Dermis blood vessel endothelial cell (primary cell): ENCODE results near the gene IGFL4. TPM values are rescaled to one million over a fixed set of nuclear protein-coding genes. Genes with fewer than 3 reads are reported as not detected.

ENCODE experiments used
- DNase-seq: peaks from one replicate; pipeline ENCODE4 v3.0.0; 2010
- total RNA-seq: library from RNA; depleted of rRNA; stranded (reverse); fragments of >200 nt; gene quantifications from 2 replicates; pipeline ENCODE4 v1.2.3, GENCODE V29; 2014

IGFL4 gene
- total RNA-seq, result not detected in 2 replicates

DNA sequence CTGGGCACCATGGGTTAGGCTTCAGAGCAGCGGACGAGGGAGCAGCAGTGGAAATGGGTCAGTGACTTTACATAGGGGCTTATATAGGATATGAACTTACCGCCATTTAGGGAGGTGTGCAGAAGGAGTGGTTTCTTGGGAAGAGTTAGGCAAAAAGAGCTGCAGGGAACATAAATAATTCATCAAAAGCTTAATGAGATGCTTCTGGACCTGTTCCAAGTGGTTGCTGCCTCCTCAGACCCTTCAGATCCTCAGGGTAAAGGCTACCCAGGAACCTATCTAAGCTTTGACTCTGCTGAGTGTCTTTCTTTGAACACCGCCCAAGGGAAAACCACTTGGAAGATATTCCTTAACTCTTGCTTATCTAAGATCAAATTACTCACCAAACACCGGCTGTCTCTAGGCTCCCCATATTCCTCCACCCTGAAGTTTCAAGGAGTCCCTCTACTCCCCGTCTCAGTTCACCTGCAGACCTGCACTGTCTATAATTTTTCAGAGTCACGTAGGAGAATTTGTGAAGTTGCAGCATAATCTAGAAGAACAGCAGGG is at the start of gene IGFL4:
Gene IGFL4 (minus strand): TSS at position 51 of the 549 bp plus-strand sequence. CDS start 40 bp downstream, at position 11.
- DNase-seq, result no peak

- DNase-seq, result no peak
Observed at GRCh38 chr19:46090444-46090843, 49.6 kb upstream of the IGFL4 start.

GRCh38 chr19:46089432-46089831 is 48.6 kb upstream of the IGFL4 start:
- DNase-seq, result no peak

DNA sequence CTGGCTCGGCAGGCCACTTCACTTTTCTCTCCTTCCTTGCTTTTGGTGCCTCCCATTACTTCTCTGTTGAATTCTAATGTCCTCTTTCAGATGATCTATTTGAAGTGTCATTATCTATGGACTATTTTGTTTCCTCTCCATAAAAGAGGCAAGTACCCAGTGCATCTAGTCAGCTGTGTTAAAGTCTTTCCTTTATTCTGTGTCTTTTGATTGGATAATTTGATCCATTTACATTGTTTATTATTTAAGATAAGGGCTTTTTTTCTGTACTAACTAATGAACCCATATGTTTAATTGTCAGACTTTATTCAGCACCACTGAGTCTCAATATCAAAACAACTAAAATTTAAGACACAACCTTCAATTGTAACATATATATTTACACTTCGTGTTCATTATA is 47.3 kb upstream of the IGFL4 start:
- no peak for DNase-seq

- DNase-seq, result no peak
Observed at GRCh38 chr19:46085888-46086287, 45.1 kb upstream of the IGFL4 start.

- no peak for DNase-seq
Observed at GRCh38 chr19:46082728-46083050, 41.9 kb upstream of the IGFL4 start.

- DNase-seq, result peak; percentile 72
Observed at GRCh38 chr19:46081928-46082727, 41.3 kb upstream of the IGFL4 start.

- DNase-seq, result peak; percentile 14
Observed at GRCh38 chr19:46080561-46080960, 39.8 kb upstream of the IGFL4 start.

GRCh38 chr19:46079576-46079975 is 38.8 kb upstream of the IGFL4 start:
- DNase-seq, result no peak

DNA sequence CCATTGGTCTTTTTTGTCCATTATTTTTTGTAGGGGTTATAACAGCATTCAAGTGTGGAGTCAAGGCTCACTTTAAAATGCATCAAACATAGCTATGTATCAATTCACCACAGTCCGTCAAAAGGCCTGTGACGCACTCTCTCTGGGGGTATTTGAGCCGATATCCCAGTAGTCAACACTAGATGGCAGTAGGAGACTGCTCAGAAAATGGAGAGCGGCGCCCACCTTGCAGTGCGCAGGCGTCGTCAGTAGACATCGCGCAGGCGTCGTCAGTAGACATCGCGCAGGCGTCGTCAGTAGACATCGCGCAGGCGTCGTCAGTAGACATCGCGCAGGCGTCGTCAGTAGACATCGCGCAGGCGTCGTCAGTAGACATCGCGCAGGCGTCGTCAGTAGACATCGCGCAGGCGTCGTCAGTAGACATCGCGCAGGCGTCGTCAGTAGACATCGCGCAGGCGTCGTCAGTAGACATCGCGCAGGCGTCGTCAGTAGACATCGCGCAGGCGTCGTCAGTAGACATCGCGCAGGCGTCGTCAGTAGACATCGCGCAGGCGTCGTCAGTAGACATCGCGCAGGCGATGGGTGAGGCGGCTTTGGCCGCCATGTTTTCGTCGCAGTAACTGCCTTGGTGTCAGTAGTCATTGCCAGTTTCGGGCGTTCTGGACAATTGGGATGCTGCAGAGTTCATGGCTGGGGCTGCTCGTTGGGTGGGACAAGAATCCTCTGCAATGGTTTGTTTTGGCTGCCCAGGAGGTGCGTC is 38.0 kb upstream of the IGFL4 start:
- peak; percentile 74 for DNase-seq

DNA sequence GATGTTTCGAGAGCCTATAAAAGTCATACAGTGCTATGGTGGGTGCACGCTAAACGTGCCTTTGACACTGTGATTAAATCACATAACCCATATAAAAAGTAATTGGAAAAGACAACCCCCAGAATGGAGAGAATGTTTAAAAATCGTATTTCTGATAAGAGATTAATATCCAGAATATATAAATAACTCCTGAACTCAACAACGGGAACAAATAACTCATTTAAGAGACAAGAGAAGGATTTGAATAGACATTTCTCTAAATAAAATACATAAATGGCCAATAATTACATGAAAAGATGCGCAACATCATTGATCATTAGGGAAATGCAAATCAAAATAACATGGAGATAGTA is 37.0 kb upstream of the IGFL4 start:
- DNase-seq, result no peak

DNA sequence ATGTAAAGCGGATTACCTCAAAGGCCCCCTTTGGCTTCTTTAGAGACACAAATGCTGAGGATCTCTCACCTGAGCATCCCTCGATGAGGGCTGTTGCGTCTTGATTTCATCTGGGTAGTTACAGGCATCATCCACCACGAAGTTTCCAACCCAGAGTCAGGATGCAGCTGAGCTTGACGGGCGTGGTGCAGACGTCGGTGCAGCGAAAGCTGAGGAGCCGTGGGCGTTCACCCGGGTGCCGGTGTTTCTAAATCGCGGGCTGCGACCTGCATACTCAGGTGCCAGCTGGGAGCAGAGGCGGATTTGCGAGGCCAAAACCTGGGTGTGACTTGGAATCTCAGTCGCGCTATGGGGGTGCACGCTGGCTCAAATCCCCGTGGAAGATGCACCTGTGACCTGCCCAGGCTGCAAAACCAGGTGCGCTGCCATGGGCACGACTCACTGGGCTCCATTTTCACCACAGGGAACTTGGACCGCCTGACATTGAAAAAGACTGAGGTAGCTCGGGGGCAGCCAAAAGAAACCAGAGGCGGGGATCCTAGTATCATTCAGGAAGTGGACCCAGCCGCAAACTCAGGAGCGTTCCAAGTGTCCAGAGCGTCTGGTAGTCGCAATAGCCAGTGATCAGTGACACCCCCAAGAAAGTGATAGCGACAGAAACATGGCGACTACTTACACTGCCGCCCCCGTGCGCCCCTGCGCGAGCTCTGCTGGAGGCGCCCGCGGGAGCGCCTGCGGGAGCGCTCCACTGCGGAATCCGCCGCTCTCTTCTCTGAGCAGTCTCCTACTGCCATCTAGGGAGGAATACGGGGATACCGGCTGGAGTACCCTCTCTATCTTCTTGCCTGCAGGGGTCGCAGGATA is 36.4 kb upstream of the IGFL4 start:
- DNase-seq, result peak; percentile 88

DNA sequence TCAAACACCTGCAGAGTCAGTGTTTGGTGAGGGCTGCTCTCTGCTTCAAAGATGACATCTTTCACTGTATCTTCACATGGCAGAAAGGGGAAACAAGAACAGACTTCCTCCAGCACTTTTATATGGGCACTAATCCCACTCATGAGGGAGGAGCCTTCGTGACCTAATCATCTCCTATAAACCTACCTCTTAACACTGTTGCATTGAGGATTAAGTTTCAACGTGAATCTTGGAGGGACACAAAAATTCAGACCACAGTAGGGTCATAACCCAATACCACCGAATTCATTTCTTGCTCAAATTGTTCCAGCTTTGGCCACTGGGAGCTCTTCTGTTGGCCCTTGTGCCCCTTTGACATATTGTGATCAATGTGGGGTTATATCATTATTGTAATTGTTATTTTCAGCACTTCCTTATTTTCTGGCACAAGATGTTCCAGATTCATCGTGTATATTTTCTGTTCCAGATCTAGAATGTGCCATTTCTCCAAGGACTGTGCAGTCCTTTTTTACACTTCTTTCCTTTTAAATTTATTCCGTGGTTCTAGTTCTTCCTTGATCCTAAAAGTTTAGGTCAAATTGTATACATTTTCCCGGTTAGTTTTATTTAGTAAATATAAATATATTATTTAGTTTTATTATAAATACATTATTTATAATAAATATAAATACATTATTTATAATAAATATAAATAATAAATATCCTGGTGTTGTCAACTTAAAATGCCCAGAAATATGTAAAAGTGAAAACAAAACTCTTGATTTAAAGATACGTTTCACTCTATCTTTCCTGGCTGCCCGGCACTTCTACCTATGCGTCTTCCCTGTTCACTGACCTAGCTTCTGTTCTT is 35.5 kb upstream of the IGFL4 start:
- DNase-seq, result no peak

- DNase-seq, result no peak
Observed at GRCh38 chr19:46073268-46073922, 32.6 kb upstream of the IGFL4 start.

GRCh38 chr19:46069806-46070341 is 29.1 kb upstream of the IGFL4 start:
- peak; percentile 79 for DNase-seq

DNA sequence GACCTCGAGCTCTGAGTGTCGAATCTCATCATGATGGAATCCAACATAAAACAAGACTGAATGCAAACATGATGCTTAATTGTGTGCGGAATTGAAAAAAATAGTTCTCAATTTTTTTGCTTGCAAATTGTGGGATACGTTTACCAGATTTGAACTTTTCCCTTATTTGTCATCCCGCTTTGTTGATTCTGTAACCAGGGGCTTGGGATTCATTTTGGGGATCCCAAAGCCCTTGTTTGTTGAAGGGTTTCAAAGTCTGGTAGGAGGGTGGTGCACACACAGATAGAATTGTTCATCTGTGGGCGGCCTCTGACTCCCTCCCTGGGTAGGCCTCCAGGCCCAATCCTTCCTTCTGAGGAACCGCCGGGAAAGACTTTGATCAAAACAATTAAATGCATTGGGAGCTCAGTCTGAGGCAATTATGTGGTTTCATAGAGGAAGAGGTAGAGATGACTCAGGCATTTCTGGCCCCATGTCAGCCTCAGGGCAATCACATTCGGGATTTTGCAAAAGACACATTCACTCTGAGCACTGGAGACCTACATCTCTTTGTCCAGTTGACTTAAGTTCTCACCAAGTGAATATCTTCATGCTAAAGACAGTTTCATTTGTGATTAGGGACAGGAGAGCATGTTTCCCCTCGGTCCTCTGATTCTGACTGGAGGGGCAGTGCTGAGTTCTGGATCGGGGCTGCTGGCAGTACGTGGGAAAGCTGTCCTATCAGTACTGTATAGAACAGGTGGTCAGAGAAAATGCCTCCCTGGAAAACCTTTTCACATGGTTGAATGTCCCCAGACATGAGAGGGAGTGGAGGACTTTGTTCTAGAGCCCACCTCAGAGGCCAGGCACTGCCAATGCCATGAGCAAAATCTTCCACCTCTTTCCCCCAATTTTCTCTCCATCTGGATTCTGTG is 27.8 kb upstream of the IGFL4 start:
- peak; percentile 75 for DNase-seq

DNA sequence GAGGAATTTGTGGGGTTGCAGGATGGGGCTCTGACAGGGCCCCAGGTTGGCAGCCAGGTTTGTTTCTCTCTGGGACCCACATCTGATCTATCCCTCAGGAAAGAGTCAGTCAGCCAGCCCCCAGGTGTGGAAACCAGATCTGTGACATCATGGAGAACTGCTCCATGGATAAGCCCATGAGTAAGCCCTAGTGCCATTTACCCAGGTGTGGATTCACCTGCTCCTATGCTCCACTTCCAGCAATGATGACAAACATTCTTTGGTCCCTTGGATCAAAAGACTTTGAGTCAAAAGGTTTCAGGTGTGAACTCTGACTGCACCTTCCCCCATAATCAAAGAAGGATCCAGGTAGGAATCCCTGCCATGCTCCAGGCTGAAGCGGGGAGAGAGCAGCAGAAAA is 26.9 kb upstream of the IGFL4 start:
- no peak for DNase-seq

DNA sequence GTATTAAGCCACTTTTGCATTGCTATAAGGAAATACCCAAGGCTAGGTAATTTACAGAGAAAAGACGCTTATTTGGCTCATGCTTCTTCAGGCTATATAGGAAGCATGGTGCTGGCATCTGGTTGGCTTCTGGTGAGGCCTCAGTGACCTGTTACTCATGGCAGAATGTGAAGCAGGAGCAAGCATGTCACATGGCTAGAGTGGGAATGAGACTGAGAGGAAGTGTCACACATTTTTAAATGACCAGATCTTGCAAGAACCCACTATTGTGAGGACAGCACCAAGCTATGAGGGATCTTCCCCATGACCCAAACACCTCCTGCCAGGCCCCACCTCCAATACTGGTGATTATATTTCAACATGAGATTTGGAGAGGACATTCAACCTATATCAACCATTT is 25.7 kb upstream of the IGFL4 start:
- DNase-seq, result no peak

DNA sequence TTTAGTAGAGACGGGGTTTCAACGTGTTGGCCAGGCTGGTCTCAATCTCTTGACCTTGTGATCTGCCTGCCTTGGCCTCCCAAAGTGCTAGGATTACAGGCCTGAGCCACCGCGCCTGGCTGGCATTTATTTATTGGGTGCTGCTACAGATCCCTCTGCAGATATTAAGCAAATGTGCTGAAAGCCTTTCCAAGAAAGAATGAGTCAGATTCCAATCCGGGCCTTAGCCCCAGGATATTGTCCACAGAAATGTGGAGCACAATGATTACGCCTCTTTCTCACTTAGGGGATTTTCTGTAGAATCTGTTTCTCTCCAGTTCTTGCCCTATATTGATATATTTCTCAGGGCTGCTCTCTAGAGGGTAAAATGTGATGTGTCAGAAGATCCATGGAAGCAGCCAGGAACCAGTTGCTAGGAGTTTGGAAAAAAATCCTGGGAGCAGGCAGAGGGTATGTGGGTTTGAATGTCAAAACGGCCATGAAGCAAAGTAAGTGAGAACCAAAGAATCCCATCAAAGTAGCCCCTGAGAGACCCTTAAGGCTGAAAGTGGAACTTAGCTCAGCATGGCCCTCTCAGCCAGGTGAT is 24.8 kb upstream of the IGFL4 start:
- no peak for DNase-seq

GRCh38 chr19:46063201-46063600 is 22.4 kb upstream of the IGFL4 start:
- DNase-seq, result no peak
